Kidney epithelial cell (primary cell): Measurements from ENCODE around the gene FBXO38. TPM values are rescaled to one million over a fixed set of nuclear protein-coding genes. Genes with fewer than 3 reads are reported as not detected.

Experiments
- DNase-seq: peaks from one replicate; pipeline ENCODE4 v3.0.0-alpha.2; 2010; ENCODE audit warnings: low read depth
- H3K27me3 ChIP-seq: 2 replicates; pipeline ENCODE4 v1.6.0; 2011; ENCODE audit warnings: low read length; ENCODE audit not compliant: control insufficient read depth, insufficient read depth
- H3K36me3 ChIP-seq: 2 replicates; pipeline ENCODE4 v1.5.1; 2011; ENCODE audit warnings: low read length; ENCODE audit not compliant: control insufficient read depth, insufficient read depth
- H3K4me3 ChIP-seq: 2 replicates; pipeline ENCODE4 v1.5.1; 2011; ENCODE audit warnings: low read depth, mild to moderate bottlenecking, control low read depth, low read length
- total RNA-seq: library from RNA; depleted of rRNA; stranded (reverse); fragments of >200 nt; gene quantifications from 2 replicates; pipeline ENCODE4 v1.2.3, GENCODE V29; 2015
- TF ChIP-seq, protein P1 (sequence below): IDR thresholded peaks from 2 replicates; pipeline ENCODE4 v1.5.1; 2011; ENCODE audit warnings: mild to moderate bottlenecking, moderate library complexity, low read length, control low read depth, inconsistent platforms; ENCODE audit not compliant: insufficient read depth, poor library complexity, severe bottlenecking

FBXO38 gene
- total RNA-seq, 1 donor from 2014 or later: 33.1 TPM

DNA sequence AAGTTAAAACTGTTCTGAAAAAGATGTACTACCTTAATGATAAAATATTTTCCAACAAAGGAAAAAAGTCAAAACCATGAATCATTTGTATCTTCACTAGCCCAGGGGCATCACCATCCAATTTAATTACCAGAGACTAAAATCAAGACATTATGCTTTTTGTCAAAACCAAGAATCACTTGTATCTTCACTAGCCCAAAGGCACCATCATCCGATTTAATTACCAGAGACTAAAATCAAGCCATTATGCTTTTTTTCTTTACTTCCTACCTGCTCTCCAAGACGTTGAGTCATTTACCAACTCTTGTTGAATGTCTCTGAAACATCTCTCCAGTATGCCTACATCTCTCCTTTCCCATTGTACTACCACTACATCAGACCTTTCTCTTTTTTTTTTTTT is 37.9 kb downstream of the FBXO38 start:
- no peaks in the 10 kb centered on the region for H3K27me3 ChIP-seq
- H3K4me3 ChIP-seq: no peak overlapping the region
- peaks cover 2% of the 10 kb centered on the region for H3K36me3 ChIP-seq
- DNase-seq: no peak
- TF ChIP-seq, protein P1, sequence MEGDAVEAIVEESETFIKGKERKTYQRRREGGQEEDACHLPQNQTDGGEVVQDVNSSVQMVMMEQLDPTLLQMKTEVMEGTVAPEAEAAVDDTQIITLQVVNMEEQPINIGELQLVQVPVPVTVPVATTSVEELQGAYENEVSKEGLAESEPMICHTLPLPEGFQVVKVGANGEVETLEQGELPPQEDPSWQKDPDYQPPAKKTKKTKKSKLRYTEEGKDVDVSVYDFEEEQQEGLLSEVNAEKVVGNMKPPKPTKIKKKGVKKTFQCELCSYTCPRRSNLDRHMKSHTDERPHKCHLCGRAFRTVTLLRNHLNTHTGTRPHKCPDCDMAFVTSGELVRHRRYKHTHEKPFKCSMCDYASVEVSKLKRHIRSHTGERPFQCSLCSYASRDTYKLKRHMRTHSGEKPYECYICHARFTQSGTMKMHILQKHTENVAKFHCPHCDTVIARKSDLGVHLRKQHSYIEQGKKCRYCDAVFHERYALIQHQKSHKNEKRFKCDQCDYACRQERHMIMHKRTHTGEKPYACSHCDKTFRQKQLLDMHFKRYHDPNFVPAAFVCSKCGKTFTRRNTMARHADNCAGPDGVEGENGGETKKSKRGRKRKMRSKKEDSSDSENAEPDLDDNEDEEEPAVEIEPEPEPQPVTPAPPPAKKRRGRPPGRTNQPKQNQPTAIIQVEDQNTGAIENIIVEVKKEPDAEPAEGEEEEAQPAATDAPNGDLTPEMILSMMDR: no peak

GRCh38 chr5:148425808-148426207 is 42.0 kb downstream of the FBXO38 start:
- TF ChIP-seq, protein P1: no peak
- Histone ChIP-seq H3K27me3 (no peaks in the 10 kb centered on the region), H3K36me3 (peaks cover 2% of the 10 kb centered on the region), H3K4me3 (no peak overlapping the region)
- DNase-seq: no peak

GRCh38 chr5:148426514-148426913 is 42.8 kb downstream of the FBXO38 start:
- Histone ChIP-seq H3K27me3 (no peaks in the 10 kb centered on the region), H3K36me3 (peaks cover 2% of the 10 kb centered on the region), H3K4me3 (no peak overlapping the region)
- DNase-seq: no peak
- TF ChIP-seq, protein P1: no peak

DNA sequence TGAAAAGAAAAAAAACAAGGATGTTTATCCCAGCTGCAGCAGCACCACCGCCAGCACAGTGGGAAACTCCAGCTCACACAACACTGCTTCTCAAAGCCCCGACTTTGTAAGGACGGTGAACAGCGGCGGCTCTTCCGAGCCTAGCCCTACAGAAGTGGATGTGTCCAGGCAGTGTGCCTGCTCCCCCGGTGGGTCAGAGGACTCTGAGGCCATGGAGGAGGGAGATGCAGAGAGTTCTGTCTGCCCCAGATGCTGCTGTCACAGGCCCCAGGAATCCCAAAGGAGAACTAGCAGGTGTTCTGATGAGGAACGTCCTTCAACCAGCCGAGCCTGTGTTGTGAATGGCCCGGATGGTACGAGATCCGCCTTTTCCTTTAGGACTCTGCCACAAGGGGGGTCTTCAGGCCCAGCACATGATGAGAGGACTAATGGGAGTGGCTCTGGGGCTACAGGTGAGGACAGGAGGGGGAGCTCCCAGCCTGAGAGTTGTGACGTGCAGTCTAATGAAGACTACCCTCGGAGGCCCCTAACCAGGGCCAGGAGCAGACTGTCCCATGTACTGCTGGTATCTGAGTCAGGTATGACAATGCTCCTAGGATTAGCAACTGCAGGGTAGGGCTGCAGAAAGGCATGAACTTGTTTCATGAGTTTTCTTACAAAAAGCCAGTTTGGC is 43.7 kb downstream of the FBXO38 start:
- DNase-seq: no peak
- Histone ChIP-seq H3K4me3 (no peak overlapping the region), H3K36me3 (peaks cover 2% of the 10 kb centered on the region), H3K27me3 (no peaks in the 10 kb centered on the region)
- TF ChIP-seq, protein P1: no peak

DNA sequence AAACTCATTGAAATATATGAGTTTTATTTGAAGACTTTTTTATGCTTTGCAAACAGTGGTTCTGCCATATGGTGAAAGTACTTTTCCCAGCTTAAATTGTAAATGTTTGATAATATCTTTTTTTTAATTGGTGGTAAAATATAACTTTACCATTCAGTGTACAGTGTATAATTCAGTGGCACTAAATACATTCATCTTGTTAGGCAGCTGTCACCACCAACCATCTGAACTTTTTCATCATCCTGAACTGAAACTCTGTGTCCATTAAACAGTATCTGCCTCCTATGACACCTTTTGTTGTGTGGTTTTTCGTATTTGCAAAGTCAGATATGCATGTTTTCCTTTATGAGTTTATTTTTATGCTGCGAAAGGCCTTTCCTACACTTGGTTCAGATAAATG is 45.1 kb downstream of the FBXO38 start:
- H3K27me3 ChIP-seq: no peaks in the 10 kb centered on the region
- TF ChIP-seq, protein P1: no peak
- no peak for DNase-seq
- no peak overlapping the region for H3K4me3 ChIP-seq
- peaks cover 2% of the 10 kb centered on the region for H3K36me3 ChIP-seq

GRCh38 chr5:148433826-148434225 is 50.1 kb downstream of the FBXO38 start:
- Histone ChIP-seq H3K36me3 (no peaks in the 10 kb centered on the region), H3K27me3 (no peaks in the 10 kb centered on the region), H3K4me3 (no peak overlapping the region)
- TF ChIP-seq, protein P1: no peak
- no peak for DNase-seq
